C1 segment of cervical spinal cord (tissue), 14 donors: ENCODE measurements around the gene PTGR3.

Source experiments
- DNase-seq, 14 donors: peaks; one replicate each; lab custom pipeline; 2025; lab: John Stamatoyannopoulos, UW

Gene PTGR3

GRCh38 chr18:75209129-75209950 is at the start of gene PTGR3:
Gene PTGR3 (minus strand): TSS chr18:75209139. CDS start chr18:75209058, 81 bp downstream.
- DNase-seq = peak; percentile 53 to 92 (median 85)

GRCh38 chr18:75257605-75258004 is 48.7 kb upstream of the PTGR3 start:
- no peak for DNase-seq

- DNase-seq = no peak
Observed at GRCh38 chr18:75256376-75256775, 47.4 kb upstream of the PTGR3 start.

DNA sequence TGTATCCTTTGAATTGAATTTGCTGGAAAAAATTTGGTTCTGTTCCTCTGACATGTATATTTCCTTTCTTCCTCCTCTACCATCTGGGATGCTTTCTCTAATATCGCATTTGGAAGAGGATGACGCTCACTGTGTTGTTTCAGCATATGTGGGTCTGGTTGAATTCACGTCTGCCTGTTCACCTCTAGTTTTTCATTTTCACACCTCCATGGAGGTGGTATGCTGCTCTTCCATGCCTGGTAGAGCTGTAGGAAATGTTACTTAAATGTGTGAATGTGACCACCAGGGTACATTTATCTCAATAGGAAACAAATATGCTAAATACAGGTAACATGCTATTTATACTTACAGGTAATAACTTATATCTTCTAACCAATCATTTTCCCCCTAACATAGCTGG is 46.2 kb upstream of the PTGR3 start:
- DNase-seq = no peak

DNA sequence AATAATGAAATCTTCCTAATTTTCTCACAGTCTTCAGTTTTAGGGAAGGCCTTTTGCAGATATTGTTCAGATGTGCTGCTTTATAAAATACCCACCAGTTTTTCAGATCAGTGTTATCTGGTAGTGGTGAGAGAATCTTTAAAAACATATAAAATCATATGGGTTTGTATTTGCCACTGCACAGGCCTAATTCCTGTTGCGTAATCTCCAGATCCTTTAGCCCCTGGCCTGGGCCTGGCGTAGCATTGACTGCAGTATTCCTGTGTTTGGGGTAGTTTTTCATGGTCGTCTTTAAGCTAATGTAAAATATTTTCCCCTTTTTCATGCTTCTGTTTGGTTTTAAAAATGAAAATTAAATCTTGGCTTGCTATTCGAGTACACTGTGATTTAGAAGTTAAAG is 44.8 kb upstream of the PTGR3 start:
- no peak for DNase-seq

DNA sequence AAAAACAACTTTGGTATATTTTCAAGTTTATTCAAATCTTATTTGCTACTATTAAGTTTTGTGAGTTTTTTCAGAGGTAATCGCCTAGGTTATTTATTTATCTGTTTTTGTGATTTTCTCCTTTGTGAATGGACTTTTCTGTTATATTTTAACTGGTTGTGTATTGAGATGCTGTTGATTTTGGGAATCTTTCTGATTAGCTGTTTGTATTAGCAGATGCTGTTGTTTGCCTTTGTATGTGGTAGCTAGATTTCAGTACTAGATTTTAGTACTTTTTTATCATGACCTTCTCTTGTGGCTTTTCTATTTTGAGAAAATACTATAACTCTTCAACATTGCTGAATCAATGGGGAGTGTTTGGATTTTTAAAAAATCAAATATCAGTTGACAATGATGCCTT is 44.1 kb upstream of the PTGR3 start:
- DNase-seq = no peak

- DNase-seq = no peak
Observed at GRCh38 chr18:75252136-75252535, 43.2 kb upstream of the PTGR3 start.

- DNase-seq = no peak
Observed at GRCh38 chr18:75251466-75251865, 42.5 kb upstream of the PTGR3 start.

- peak in 1 of 14 donors; percentile 20 for DNase-seq
Observed at GRCh38 chr18:75250471-75250821, 41.5 kb upstream of the PTGR3 start.

GRCh38 chr18:75249672-75250470 is 40.9 kb upstream of the PTGR3 start:
- peak in 1 of 14 donors; percentile 20 for DNase-seq

DNA sequence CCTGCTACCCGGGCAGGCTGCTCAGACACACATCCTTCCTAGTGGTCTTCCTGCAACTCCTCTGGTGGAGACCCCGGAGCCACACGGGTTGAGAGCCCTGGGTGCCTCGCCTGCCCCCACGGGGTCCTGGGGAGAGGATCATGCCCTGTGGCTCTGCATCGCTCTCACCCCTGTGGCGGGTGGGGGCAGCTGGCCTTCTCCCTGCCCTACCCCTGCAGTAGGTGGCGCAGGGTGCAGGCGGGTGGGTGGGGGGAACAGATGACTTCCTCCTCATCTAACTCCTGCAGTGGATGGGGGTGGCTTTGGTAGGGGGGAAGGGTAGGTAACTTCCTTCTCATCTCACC is 40.2 kb upstream of the PTGR3 start:
- peak in 1 of 14 donors; percentile 39 for DNase-seq

DNA sequence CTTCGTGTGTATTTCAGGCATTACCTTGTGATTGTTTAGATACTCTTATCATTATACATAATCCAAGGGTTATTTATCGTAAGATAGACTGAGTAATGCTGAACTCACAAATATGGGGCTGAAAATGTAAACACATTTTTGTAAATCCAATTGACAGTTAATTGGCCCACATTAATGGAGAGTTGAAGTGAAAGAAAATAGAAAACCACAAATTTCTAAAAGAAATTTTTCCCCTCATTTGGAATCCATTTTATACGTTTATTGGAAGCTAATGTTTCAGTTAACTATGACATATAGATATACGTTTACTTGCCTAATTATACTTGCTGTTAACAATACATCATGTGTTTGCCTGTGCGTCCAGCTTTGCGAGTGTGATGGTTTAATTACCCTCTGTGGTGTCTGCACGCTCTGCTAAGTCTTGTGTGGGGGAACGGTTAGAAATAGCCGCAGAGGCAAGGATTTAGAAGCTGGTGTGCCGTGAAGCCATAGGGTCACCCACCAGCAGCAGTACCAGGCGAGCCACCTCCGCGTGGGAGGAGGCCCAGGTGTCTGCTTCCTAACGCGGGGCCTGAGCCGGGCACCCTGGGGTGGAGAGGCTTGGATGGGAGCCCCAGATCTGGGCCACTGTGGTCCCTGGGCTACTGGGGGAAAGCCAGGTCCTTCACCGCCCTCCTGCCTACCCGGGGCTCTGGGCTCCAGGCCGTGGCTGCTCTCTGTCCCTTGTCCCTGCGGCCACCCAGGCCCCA is 39.7 kb upstream of the PTGR3 start:
- peak in 3 of 14 donors; percentile 24 to 32 (median 31) for DNase-seq

DNA sequence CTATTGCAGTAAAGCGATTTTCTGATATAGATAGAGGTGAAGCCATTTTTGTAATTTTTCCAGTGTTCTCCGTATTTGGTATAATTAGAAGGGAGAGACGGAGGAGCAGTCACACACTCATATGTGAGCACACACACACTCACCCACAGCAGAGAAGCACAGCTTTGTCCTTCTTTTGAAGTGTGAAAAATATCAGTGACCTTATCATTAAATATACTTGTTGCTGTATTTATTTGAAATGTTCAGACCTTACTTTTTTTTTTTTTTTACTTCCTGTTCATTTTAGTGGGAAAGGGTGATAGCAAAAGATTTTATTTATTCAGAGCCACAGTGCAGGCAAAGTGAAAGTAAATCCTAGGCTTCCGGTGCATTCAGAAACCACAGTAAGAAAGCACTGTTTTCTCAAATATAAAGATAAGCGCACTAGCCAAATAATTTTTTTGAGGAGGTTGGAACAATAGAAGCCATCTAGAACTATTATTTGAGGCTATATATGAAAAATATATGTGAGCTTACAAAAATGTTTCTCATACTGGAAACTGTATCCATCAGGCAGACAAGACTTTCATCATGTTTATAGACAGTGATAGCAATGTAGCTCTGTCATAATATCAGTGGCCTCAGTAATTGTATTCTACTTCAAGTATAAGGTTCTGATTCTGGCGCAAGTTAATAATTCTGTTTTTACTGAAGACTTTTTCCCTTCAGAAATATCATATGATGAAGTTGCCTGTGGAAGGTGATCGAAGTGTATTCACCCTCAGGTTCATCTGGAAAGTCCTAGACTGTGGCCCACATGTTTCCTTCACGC is 38.9 kb upstream of the PTGR3 start:
- DNase-seq = peak in 1 of 14 donors; percentile 47

DNA sequence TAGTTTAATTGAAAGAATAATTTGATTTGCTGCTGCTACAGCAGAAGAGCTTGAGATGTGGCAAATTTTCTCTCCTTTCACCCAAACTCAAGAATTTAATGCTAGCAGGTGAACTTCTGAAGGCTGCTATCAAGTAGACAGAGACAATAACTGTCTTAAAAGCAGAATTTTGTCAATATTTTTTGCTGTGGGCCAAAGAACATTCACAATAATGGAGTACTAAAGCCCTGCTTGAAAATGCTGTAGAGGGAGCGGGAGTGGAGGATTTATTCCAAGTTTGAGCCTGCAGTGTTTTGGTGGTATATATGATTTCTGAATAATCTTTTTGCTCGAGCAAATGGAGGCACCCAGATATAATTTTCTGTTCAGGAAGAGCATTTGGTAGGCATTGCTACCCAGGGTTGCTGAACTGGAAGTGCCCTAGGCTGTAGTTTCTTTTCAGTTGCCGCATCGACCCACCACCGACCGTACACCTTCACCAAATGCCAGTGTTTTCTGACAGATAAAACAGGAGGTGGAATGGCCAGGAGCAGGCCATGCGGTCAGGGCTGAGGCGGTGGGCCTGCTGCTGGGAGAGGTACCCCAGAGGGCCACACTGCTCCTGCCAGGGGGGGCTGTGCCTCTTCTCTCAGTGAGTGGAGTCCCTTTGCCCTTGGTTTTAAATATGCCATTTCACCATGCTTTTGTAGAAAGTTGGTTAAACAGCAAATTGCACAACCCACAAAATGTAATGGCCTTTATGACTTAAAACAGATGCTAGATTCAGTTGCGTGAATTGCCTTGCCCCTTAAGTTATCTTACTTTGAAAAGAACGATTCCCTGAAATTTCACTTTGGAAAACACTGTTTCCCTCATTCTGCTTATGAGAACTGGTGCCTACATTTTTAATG is 38.0 kb upstream of the PTGR3 start:
- peak in 4 of 14 donors; percentile 25 to 42 (median 33) for DNase-seq

- DNase-seq = peak in 1 of 14 donors; percentile 74
Observed at GRCh38 chr18:75244351-75245313, 35.7 kb upstream of the PTGR3 start.

GRCh38 chr18:75241705-75242104 is 32.8 kb upstream of the PTGR3 start:
- no peak for DNase-seq

DNA sequence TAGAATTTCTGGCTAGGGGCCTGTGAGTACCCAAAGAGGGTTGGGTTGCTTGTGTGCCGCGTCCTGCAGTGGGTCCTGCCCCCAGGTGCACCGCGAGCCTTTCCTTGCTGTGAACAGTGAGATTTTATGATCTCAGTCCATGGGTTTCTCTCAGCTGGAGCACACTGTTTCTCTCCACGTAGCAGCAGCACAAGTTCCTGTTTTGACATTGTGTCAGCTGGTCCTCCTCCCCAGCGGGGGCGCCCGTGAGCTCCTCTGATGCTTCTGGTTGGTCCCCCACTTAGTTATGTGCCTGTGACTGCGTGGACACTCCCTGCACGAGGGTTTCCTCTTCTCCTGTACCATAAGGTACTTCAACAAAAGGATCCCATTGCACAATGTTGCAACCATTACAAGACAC is 31.5 kb upstream of the PTGR3 start:
- no peak for DNase-seq

DNA sequence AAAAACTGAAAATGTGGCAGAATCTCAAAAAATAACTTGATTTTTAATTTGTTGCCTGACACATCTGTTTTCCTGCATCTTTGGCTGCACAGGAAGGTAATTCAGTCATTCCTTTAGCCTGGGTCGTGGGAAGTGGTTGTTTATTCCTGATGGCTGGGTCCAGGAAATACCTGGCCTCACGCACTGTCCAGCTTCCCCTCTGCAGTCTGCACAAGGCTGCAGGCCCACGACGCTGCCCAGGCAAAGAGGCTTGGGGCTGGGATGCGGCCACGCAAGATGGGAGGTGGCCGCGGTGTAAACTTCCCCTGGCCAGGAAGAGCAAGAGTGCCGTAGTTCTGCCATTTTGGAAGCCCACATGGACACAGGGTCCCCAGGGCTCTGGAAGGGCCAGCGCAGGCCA is 29.8 kb upstream of the PTGR3 start:
- no peak for DNase-seq

GRCh38 chr18:75238100-75238499 is 29.2 kb upstream of the PTGR3 start:
- no peak for DNase-seq
